ENCODE data around the gene MRPS34.

- TF ChIP-seq CTCF (IDR thresholded peaks at IDR 0.05) (no peak), ZFX (IDR thresholded peaks at IDR 0.05; ENCODE audit: borderline replicate concordance) (no peak)
Measured at GRCh38 chr16:1800701-1801100, 27.8 kb upstream of the MRPS34 start.
